ENCODE results near the gene MANF. TPM values are rescaled to one million over a fixed set of nuclear protein-coding genes. Genes with fewer than 3 reads are reported as not detected.

Gene MANF
- 96.5 TPM for total RNA-seq
- polyA plus RNA-seq (ENCODE audit: insufficient read depth, low read depth, low replicate concordance): 224 TPM
- long read RNA-seq, donor 1, transcript MANF-203 (2 exons, 436 nt): minor isoform, 6 of 26 reads
- long read RNA-seq, donor 1, transcript MANF-204 (4 exons, 1,153 nt): major isoform, 20 of 26 reads
- long read RNA-seq, donor 1, partial matches to known transcripts: 0 of 26 reads
- long read RNA-seq, donor 1, other reads (novel, unspliced or antisense): 0 of 26 reads
- long read RNA-seq, donor 2, transcript MANF-203 (2 exons, 436 nt): minor isoform, 10 of 32 reads
- long read RNA-seq, donor 2, transcript MANF-204 (4 exons, 1,153 nt): major isoform, 20 of 32 reads
- long read RNA-seq, donor 2, partial matches to known transcripts: 0 of 32 reads
- long read RNA-seq, donor 2, other reads (novel, unspliced or antisense): 0 of 32 reads
- long read RNA-seq, donor 3, transcript MANF-204 (4 exons, 1,153 nt): major isoform, 19 of 29 reads
- long read RNA-seq, donor 3, transcript MANF-203 (2 exons, 436 nt): minor isoform, 8 of 29 reads
- long read RNA-seq, donor 3, partial matches to known transcripts: 0 of 29 reads
- long read RNA-seq, donor 3, other reads (novel, unspliced or antisense): 0 of 29 reads
- long read RNA-seq, donor 4, transcript MANF-203 (2 exons, 436 nt): minor isoform, 7 of 24 reads
- long read RNA-seq, donor 4, transcript MANF-204 (4 exons, 1,153 nt): major isoform, 16 of 24 reads
- long read RNA-seq, donor 4, partial matches to known transcripts: 0 of 24 reads
- long read RNA-seq, donor 4, other reads (novel, unspliced or antisense): 0 of 24 reads
- long read RNA-seq, donor 5, partial matches to known transcripts: 0 of 3 reads
- long read RNA-seq, donor 5, other reads (novel, unspliced or antisense): 0 of 3 reads
- long read RNA-seq, donor 6, transcript MANF-204 (4 exons, 1,153 nt): major isoform, 30 of 41 reads
- long read RNA-seq, donor 6, transcript MANF-203 (2 exons, 436 nt): minor isoform, 8 of 41 reads
- long read RNA-seq, donor 6, partial matches to known transcripts: 0 of 41 reads
- long read RNA-seq, donor 6, other reads (novel, unspliced or antisense): 0 of 41 reads
- long read RNA-seq, donor 7, transcript MANF-204 (4 exons, 1,153 nt): major isoform, 13 of 17 reads
- long read RNA-seq, donor 7, partial matches to known transcripts: 2 of 17 reads
- long read RNA-seq, donor 7, other reads (novel, unspliced or antisense): 1 of 17 reads
- long read RNA-seq, donor 8, transcript MANF-204 (4 exons, 1,153 nt): major isoform, 15 of 23 reads
- long read RNA-seq, donor 8, transcript MANF-203 (2 exons, 436 nt): minor isoform, 6 of 23 reads
- long read RNA-seq, donor 8, partial matches to known transcripts: 0 of 23 reads
- long read RNA-seq, donor 8, other reads (novel, unspliced or antisense): 0 of 23 reads
- long read RNA-seq, donor 9, partial matches to known transcripts: 0 of 5 reads
- long read RNA-seq, donor 9, other reads (novel, unspliced or antisense): 0 of 5 reads
- long read RNA-seq, donor 10, transcript MANF-204 (4 exons, 1,153 nt): major isoform, 17 of 24 reads
- long read RNA-seq, donor 10, transcript MANF-203 (2 exons, 436 nt): minor isoform, 5 of 24 reads
- long read RNA-seq, donor 10, partial matches to known transcripts: 0 of 24 reads
- long read RNA-seq, donor 10, other reads (novel, unspliced or antisense): 0 of 24 reads

- Histone ChIP-seq H3K36me3 (ENCODE audit: control insufficient read depth in 2 of 3, insufficient read depth in 3 of 3, low read length in 3 of 3) (peaks cover 0 to 9% (median 8%) of the 10 kb centered on the region in 3 donors), H3K27me3 (ENCODE audit: control insufficient read depth, insufficient read depth, low read length) (no peaks in the 10 kb centered on the region), H3K27ac (ENCODE audit: low read depth in 2 of 2, low read length in 2 of 2) (peak within 1 kb of the TSS; percentile 94 to 97), H3K4me3 (ENCODE audit: low read length in 3 of 3) (peak within 1 kb of the TSS; percentile 85 to 93 (median 90)), H3K4me1 (ENCODE audit: control insufficient read depth in 2 of 3, insufficient read depth in 2 of 3, low read depth in 1 of 3, low read length in 3 of 3) (peaks cover 7 to 21% (median 18%) of the 10 kb centered on the region in 3 donors), H3K9ac (ENCODE audit: low read length in 3 of 3) (peak within 1 kb of the TSS; percentile 78 to 96 (median 84)), H3K9me3 (ENCODE audit: control insufficient read depth in 2 of 3, insufficient read depth in 1 of 3, low read length in 3 of 3) (no peaks in the 10 kb centered on the region)
- intact Hi-C loops (cut with DNase I): no loop called here
- DNase-seq (peak; percentile 98 to 100 (median 99)), FAIRE-seq (peak; percentile 93)
- TF ChIP-seq CTCF (IDR thresholded peaks at IDR 0.05; ENCODE audit: borderline replicate concordance, extremely low read depth, insufficient read depth): peak; percentile 6
Measured at GRCh38 chr3:51384726-51385473, at the start of gene MANF. MANF (plus strand) TSS chr3:51385291; CDS start chr3:51385343, 52 bp downstream.

- H3K27me3 ChIP-seq (ENCODE audit: control insufficient read depth, insufficient read depth, low read length): no peaks in the 10 kb centered on the region
- DNase-seq (no peak), FAIRE-seq (no peak)
- H3K36me3 ChIP-seq (ENCODE audit: control insufficient read depth in 2 of 3, insufficient read depth in 3 of 3, low read length in 3 of 3): no peaks in the 10 kb centered on the region
- H3K9ac ChIP-seq (ENCODE audit: low read length in 3 of 3): no peak overlapping the region
- H3K27ac ChIP-seq (ENCODE audit: low read depth in 2 of 2, low read length in 2 of 2): no peak overlapping the region
- no peak overlapping the region for H3K4me3 ChIP-seq (ENCODE audit: low read length in 3 of 3)
- H3K4me1 ChIP-seq (ENCODE audit: control insufficient read depth in 2 of 3, insufficient read depth in 2 of 3, low read depth in 1 of 3, low read length in 3 of 3): no peaks in the 10 kb centered on the region
- H3K9me3 ChIP-seq (ENCODE audit: control insufficient read depth in 2 of 3, insufficient read depth in 1 of 3, low read length in 3 of 3): no peaks in the 10 kb centered on the region
- intact Hi-C loops (cut with DNase I): no loop called here
- TF ChIP-seq CTCF (IDR thresholded peaks at IDR 0.05; ENCODE audit: borderline replicate concordance, extremely low read depth, insufficient read depth): no peak
Measured at GRCh38 chr3:51336261-51336660, 48.8 kb upstream of the MANF start.

All from kidney (tissue), 22 donors.